Measurements from ENCODE around the gene NIPBL.
A peak's percentile ranks its signal among the peaks of the same experiment; 100 is the strongest.
"Not testable (repeated sequence)": the region's sequence is repeated elsewhere in the genome, so short reads cannot be mapped to it uniquely, and the experiment has no call there.

NIPBL gene

GRCh38 chr5:36988396-36988795 is 111.8 kb downstream of the NIPBL start:
- DNase-seq (ENCODE audit: insufficient read length, low spot score), result no peak
- TF ChIP-seq POU2F2 (IDR thresholded peaks at IDR 0.05; ENCODE audit: low read depth, low read length) (no peak), TAF1 (IDR thresholded peaks at IDR 0.05; ENCODE audit: low read depth, low read length) (no peak), SPI1 (IDR thresholded peaks at IDR 0.05; ENCODE audit: low read depth, low read length) (no peak), PAX5 (IDR thresholded peaks at IDR 0.05; ENCODE audit: insufficient read depth, low read length, severe bottlenecking) (no peak)
- FAIRE-seq, result no peak

- DNase-seq (ENCODE audit: insufficient read length, low spot score) (no peak), FAIRE-seq (no peak)
- no peak for TF ChIP-seq SPI1 (IDR thresholded peaks at IDR 0.05; ENCODE audit: low read depth, low read length)
- no peak for TF ChIP-seq POLR2AphosphoS5 (IDR thresholded peaks at IDR 0.05; ENCODE audit: low read depth, low read length)
- TF ChIP-seq POU2F2 (IDR thresholded peaks at IDR 0.05; ENCODE audit: low read depth, low read length), result no peak
- no peak for TF ChIP-seq PAX5 (IDR thresholded peaks at IDR 0.05; ENCODE audit: insufficient read depth, low read length, severe bottlenecking)
- no peak for TF ChIP-seq POLR2A (IDR thresholded peaks at IDR 0.05; ENCODE audit: low read depth, low read length)
- no peak for TF ChIP-seq TAF1 (IDR thresholded peaks at IDR 0.05; ENCODE audit: low read depth, low read length)
Observed at GRCh38 chr5:36998578-36998977, 122.0 kb downstream of the NIPBL start.

- TF ChIP-seq PAX5 (IDR thresholded peaks at IDR 0.05; ENCODE audit: insufficient read depth, low read length, severe bottlenecking) (no peak), SPI1 (IDR thresholded peaks at IDR 0.05; ENCODE audit: low read depth, low read length) (no peak), POLR2A (IDR thresholded peaks at IDR 0.05; ENCODE audit: low read depth, low read length) (no peak), POLR2AphosphoS5 (IDR thresholded peaks at IDR 0.05; ENCODE audit: low read depth, low read length) (no peak), POU2F2 (IDR thresholded peaks at IDR 0.05; ENCODE audit: low read depth, low read length) (no peak)
- DNase-seq (ENCODE audit: insufficient read length, low spot score), result no peak
- no peak for FAIRE-seq
Observed at GRCh38 chr5:37002176-37002751, 125.7 kb downstream of the NIPBL start.

DNA sequence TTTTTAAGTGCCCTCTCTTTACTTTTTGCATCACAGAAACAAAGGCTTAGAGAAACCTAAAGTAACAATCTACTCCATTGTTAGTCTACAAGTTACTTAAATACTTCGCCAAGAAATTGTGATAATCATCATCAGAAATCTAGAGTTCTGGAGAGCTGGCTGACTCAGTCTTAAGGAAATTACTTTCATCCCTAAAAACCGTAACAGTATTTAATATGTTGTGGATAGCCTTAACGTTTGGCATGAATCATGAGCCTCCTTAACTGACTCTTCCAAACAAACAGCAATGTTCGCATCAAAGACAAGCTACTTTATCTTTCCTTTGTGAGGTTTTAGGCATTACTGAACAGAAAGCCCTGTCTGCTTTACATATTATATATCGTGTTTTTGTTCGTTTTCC is 128.7 kb downstream of the NIPBL start:
- FAIRE-seq, result no peak
- no peak for DNase-seq (ENCODE audit: insufficient read length, low spot score)
- TF ChIP-seq POU2F2 (IDR thresholded peaks at IDR 0.05; ENCODE audit: low read depth, low read length) (no peak), POLR2A (IDR thresholded peaks at IDR 0.05; ENCODE audit: low read depth, low read length) (no peak), SPI1 (IDR thresholded peaks at IDR 0.05; ENCODE audit: low read depth, low read length) (no peak), POLR2AphosphoS5 (IDR thresholded peaks at IDR 0.05; ENCODE audit: low read depth, low read length) (no peak)

GRCh38 chr5:37005946-37006540 is 129.5 kb downstream of the NIPBL start:
- peak; percentile 28 for FAIRE-seq
- TF ChIP-seq PAX5 (IDR thresholded peaks at IDR 0.05; ENCODE audit: insufficient read depth, low read length, severe bottlenecking) (no peak), SPI1 (IDR thresholded peaks at IDR 0.05; ENCODE audit: low read depth, low read length) (no peak), POU2F2 (IDR thresholded peaks at IDR 0.05; ENCODE audit: low read depth, low read length) (no peak), POLR2AphosphoS5 (IDR thresholded peaks at IDR 0.05; ENCODE audit: low read depth, low read length) (no peak), TAF1 (IDR thresholded peaks at IDR 0.05; ENCODE audit: low read depth, low read length) (no peak), POLR2A (IDR thresholded peaks at IDR 0.05; ENCODE audit: low read depth, low read length) (no peak)
- DNase-seq (ENCODE audit: insufficient read length, low spot score), result no peak

- not testable (repeated sequence) for FAIRE-seq; DNase-seq (ENCODE audit: insufficient read length, low spot score)
Observed at GRCh38 chr5:37013181-37013580, 136.6 kb downstream of the NIPBL start.

DNA sequence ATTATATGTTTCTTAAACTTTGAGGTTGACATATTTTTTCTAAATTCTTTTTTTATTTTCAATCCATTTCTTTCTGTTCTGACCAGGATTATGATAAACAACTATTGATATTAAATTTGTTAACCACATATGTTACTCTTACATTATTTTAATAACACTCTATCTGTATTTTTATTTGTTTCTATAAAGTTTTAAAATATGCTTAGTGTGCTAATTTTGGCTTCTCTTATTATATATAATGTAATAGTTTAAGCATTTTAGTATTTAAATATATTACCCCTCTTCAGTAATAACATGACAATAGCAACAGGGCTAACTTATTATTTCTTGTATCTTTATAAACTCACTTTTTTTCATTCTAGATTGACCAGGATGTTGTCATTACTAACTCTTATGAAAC is 137.8 kb downstream of the NIPBL start:
- no peak for TF ChIP-seq SPI1 (IDR thresholded peaks at IDR 0.05; ENCODE audit: low read depth, low read length)
- no peak for FAIRE-seq

DNA sequence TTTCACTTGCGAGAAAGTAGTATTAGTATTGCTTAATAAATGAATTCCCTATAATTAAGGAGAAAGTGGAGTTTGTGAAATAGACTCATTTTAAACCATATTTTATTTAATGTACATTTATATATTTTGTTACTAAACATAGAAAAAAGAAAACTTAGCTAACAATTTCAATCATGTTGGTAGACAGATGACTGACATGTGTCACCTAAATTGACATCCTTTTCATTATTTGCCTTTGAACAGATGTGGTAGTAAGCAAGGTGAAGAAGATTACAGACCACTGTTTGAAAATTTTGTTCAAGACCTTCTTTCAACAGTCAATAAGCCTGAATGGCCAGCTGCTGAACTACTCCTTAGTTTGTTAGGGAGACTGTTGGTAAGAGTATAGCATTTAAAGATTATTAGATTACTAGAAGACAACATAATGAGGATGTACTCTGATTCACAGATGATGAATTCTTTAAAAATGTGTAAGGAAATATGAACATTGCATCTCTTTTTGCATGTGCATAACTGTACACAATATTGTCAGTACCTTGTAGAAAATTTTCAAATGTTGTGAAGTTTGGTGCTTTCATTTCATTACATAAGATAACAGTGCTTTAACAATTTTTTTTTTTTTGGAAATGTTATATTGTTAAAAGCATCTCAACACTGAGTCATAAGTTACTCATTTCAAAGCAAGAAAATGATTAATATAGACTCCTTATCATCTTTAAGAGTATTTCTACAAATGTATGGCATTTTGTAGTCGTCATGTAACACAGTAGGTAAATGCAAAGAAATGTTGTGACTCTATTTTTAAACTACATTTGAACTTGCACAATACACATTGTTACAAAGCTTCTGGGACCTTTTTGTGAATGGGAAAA is 139.5 kb downstream of the NIPBL start:
- no peak for FAIRE-seq
- no peak for TF ChIP-seq PAX5 (IDR thresholded peaks at IDR 0.05; ENCODE audit: insufficient read depth, low read length, severe bottlenecking)
- TF ChIP-seq SPI1 (IDR thresholded peaks at IDR 0.05; ENCODE audit: low read depth, low read length), result no peak
- no peak for TF ChIP-seq POLR2A (IDR thresholded peaks at IDR 0.05; ENCODE audit: low read depth, low read length)
- TF ChIP-seq POLR2AphosphoS5 (IDR thresholded peaks at IDR 0.05; ENCODE audit: low read depth, low read length), result no peak
- TF ChIP-seq TAF1 (IDR thresholded peaks at IDR 0.05; ENCODE audit: low read depth, low read length), result no peak
- no peak for TF ChIP-seq POU2F2 (IDR thresholded peaks at IDR 0.05; ENCODE audit: low read depth, low read length)
- DNase-seq (ENCODE audit: insufficient read length, low spot score), result no peak

More for the DNA sequence above, 137.8 kb downstream of the NIPBL start:
- DNase-seq (ENCODE audit: insufficient read length, low spot score), result no peak

DNA sequence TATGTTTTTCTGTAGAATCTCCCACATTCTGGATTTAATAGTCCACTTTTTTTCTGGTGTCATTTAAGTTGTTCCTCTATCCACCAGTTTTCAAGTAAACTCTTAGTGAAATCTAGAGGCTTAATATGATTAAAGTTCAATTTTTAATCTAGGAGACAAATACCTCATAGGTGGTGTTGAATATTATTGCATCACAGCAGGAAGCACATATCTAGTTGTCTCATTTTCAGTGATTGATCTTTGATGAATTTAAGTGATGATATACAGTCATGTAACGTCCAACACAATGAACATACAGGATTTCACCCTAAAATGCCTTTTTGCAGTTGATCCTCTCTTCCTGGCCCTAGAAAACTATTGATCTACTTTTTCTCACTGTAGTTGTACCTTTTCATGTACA is 152.3 kb downstream of the NIPBL start:
- DNase-seq (ENCODE audit: insufficient read length, low spot score) (no peak), FAIRE-seq (no peak)
- TF ChIP-seq PAX5 (IDR thresholded peaks at IDR 0.05; ENCODE audit: insufficient read depth, low read length, severe bottlenecking) (no peak), POLR2AphosphoS5 (IDR thresholded peaks at IDR 0.05; ENCODE audit: low read depth, low read length) (no peak), TAF1 (IDR thresholded peaks at IDR 0.05; ENCODE audit: low read depth, low read length) (no peak), POLR2A (IDR thresholded peaks at IDR 0.05; ENCODE audit: low read depth, low read length) (no peak), SPI1 (IDR thresholded peaks at IDR 0.05; ENCODE audit: low read depth, low read length) (no peak), POU2F2 (IDR thresholded peaks at IDR 0.05; ENCODE audit: low read depth, low read length) (no peak)

GRCh38 chr5:37029436-37029835 is 152.9 kb downstream of the NIPBL start:
- DNase-seq (ENCODE audit: insufficient read length, low spot score), result no peak
- no peak for FAIRE-seq
- TF ChIP-seq SPI1 (IDR thresholded peaks at IDR 0.05; ENCODE audit: low read depth, low read length) (no peak), POLR2AphosphoS5 (IDR thresholded peaks at IDR 0.05; ENCODE audit: low read depth, low read length) (no peak)
